PC-3 (cell line): ENCODE results near the gene TRABD2B. TPM values are rescaled to one million over a fixed set of nuclear protein-coding genes. Genes with fewer than 3 reads are reported as not detected.

Source experiments
- ATAC-seq: fragments of 200-7000 bp; cut with Tn5 transposase; 2 replicates; pipeline ENCODE4 v1.9.1; 2020; ENCODE audit warnings: mild to moderate bottlenecking, moderate library complexity
- BruUV-seq: library from RNA; stranded (reverse); fragments of 400-500 nt; replicated peaks from 2 replicates; lab custom pipeline; 2021; lab: Mats Ljungman, UMichigan
- CTCF ChIA-PET: fragments of 300-600 bp; sonication (Branson Sonifier 250); formaldehyde crosslinking; loops from one replicate; lab custom pipeline; 2022; ENCODE audit warnings: antibody characterized with exemption; lab: Charles Lee
- POLR2A ChIA-PET: fragments of 300-600 bp; sonication (Branson Sonifier 250); formaldehyde crosslinking; loops from one replicate; lab custom pipeline; 2022; ENCODE audit warnings: antibody characterized with exemption; ENCODE audit not compliant: unreplicated experiment; lab: Charles Lee
- DNase-seq: peaks from one replicate; pipeline ENCODE4 v3.0.0-alpha.2; 2015
- H2AFZ ChIP-seq: fragments of 300-600 bp; sonication (generic); 2 replicates; pipeline ENCODE4 v1.6.0; 2016; ENCODE audit warnings: antibody characterized with exemption, low read length
- H3F3A ChIP-seq: fragments of 300-600 bp; sonication (generic); one replicate; pipeline ENCODE4 v1.6.0; 2017; ENCODE audit warnings: antibody characterized with exemption, low read length, control low read depth, mild to moderate bottlenecking; ENCODE audit not compliant: unreplicated experiment
- H3K27ac ChIP-seq: fragments of 300-600 bp; sonication (generic); 2 replicates; pipeline ENCODE4 v1.5.1; 2016; ENCODE audit warnings: mild to moderate bottlenecking, low read length
- H3K27me3 ChIP-seq: fragments of 300-600 bp; sonication (generic); 2 replicates; pipeline ENCODE4 v1.6.1; 2016; ENCODE audit warnings: low read length, mixed read lengths
- H3K36me3 ChIP-seq: fragments of 300-600 bp; sonication (generic); 2 replicates; pipeline ENCODE4 v1.6.1; 2016; ENCODE audit warnings: low read depth, mixed run types, low read length, mixed read lengths
- H3K4me1 ChIP-seq: fragments of 300-600 bp; sonication (generic); 2 replicates; pipeline ENCODE4 v1.5.1; 2016; ENCODE audit warnings: low read length; ENCODE audit not compliant: insufficient read depth
- H3K4me2 ChIP-seq: fragments of 300-600 bp; sonication (generic); 2 replicates; pipeline ENCODE4 v1.6.0; 2016; ENCODE audit warnings: low read length
- H3K4me3 ChIP-seq: fragments of 300-600 bp; sonication (generic); 2 replicates; pipeline ENCODE4 v1.5.1; 2016; ENCODE audit warnings: mild to moderate bottlenecking, low read length, mixed read lengths
- H3K79me2 ChIP-seq: fragments of 300-600 bp; sonication (generic); 2 replicates; pipeline ENCODE4 v1.6.1; 2017; ENCODE audit warnings: low read length, mixed read lengths
- H3K9ac ChIP-seq: fragments of 300-600 bp; sonication (generic); 2 replicates; pipeline ENCODE4 v1.6.0; 2016; ENCODE audit warnings: mild to moderate bottlenecking, low read length
- H3K9me2 ChIP-seq: fragments of 300-600 bp; sonication (generic); replicated peaks from 2 replicates; pipeline ENCODE4 v1.6.1; 2016; ENCODE audit warnings: mixed run types, low read length, mixed read lengths
- H3K9me3 ChIP-seq: fragments of 300-600 bp; sonication (generic); 2 replicates; pipeline ENCODE4 v1.6.1; 2016; ENCODE audit warnings: low read length, mixed read lengths
- H4K20me1 ChIP-seq: fragments of 300-600 bp; sonication (generic); 2 replicates; pipeline ENCODE4 v1.6.1; 2016; ENCODE audit warnings: low read length, mixed read lengths
- CTCF ChIP-seq: fragments of 300-600 bp; sonication (generic); conservative IDR thresholded peaks from 2 replicates; pipeline ENCODE4 v1.5.1; 2017; ENCODE audit warnings: antibody characterized with exemption, low read depth, mild to moderate bottlenecking, low read length
- EZH2 ChIP-seq: fragments of 300-600 bp; sonication (generic); IDR thresholded peaks from one replicate; pipeline ENCODE4 v1.6.1; 2017; ENCODE audit warnings: antibody characterized with exemption, mild to moderate bottlenecking, low read length; ENCODE audit not compliant: unreplicated experiment
- EZH2phosphoT487 ChIP-seq: fragments of 300-600 bp; sonication (generic); IDR thresholded peaks from 2 replicates; pipeline ENCODE4 v1.6.1; 2018; ENCODE audit warnings: mild to moderate bottlenecking, antibody characterized with exemption, low read length, borderline replicate concordance
- intact Hi-C: fragments of 100-400 bp; cut with micrococcal nuclease; formaldehyde crosslinking; loops from 2 replicates; pipeline ENCODE4 v1.9.0; 2023
- total RNA-seq: library from RNA; depleted of rRNA; stranded (reverse); fragments of >200 nt; gene quantifications from 2 replicates; pipeline ENCODE4 v1.2.3, GENCODE V29; 2014

The TRABD2B gene
- total RNA-seq, 1 experiment from 2014 or later: 0.44 TPM

- no peak for ATAC-seq
- H3K9me2 ChIP-seq: no peaks in the 10 kb centered on the region
- ChIA-PET POLR2A (no interaction called here), CTCF (no interaction called here)
- H4K20me1 ChIP-seq: no peaks in the 10 kb centered on the region
- no peaks in the 10 kb centered on the region for H3K27me3 ChIP-seq
- H3K4me1 ChIP-seq: no peaks in the 10 kb centered on the region
- H3K79me2 ChIP-seq: no peaks in the 10 kb centered on the region
- no peak for DNase-seq
- no peaks in the 10 kb centered on the region for H3K36me3 ChIP-seq
- intact Hi-C loops: no loop called here
- no peak overlapping the region for H3K4me2 ChIP-seq
- H3K9me3 ChIP-seq: no peaks in the 10 kb centered on the region
- H3K27ac ChIP-seq: no peak overlapping the region
- no peak for TF ChIP-seq CTCF
- no peak for TF ChIP-seq EZH2
- no peak for TF ChIP-seq EZH2phosphoT487
- BruUV-seq: no TSS peak
- H2AFZ ChIP-seq: no peak overlapping the region
- no peaks in the 10 kb centered on the region for H3F3A ChIP-seq
- H3K4me3 ChIP-seq: no peak overlapping the region
- no peak overlapping the region for H3K9ac ChIP-seq
Observed at GRCh38 chr1:47816325-47817071, 180.7 kb downstream of the TRABD2B start.

- CTCF ChIA-PET: no interaction called here
- ATAC-seq: no peak
Observed at GRCh38 chr1:47814612-47815395, 182.4 kb downstream of the TRABD2B start.

More at GRCh38 chr1:47814612-47815395, 182.4 kb downstream of the TRABD2B start:
- Histone ChIP-seq H3K36me3 (no peaks in the 10 kb centered on the region), H3K9ac (no peak overlapping the region), H3K9me3 (no peaks in the 10 kb centered on the region), H3K79me2 (no peaks in the 10 kb centered on the region), H3K27ac (no peak overlapping the region), H3K4me1 (peaks cover 9% of the 10 kb centered on the region), H2AFZ (no peak overlapping the region), H3K27me3 (no peaks in the 10 kb centered on the region), H3K9me2 (no peaks in the 10 kb centered on the region), H3K4me2 (no peak overlapping the region), H4K20me1 (no peaks in the 10 kb centered on the region), H3K4me3 (no peak overlapping the region), H3F3A (peaks cover 1% of the 10 kb centered on the region)
- no TSS peak for BruUV-seq
- TF ChIP-seq EZH2: no peak
- no peak for TF ChIP-seq CTCF
- no peak for TF ChIP-seq EZH2phosphoT487
- intact Hi-C loops: no loop called here
- DNase-seq: no peak
- POLR2A ChIA-PET: no interaction called here
